ENCODE results near the gene ASPHD1.
"Not testable (repeated sequence)": the region's sequence is repeated elsewhere in the genome, so short reads cannot be mapped to it uniquely, and the experiment has no call there.

The ASPHD1 gene, protein sequence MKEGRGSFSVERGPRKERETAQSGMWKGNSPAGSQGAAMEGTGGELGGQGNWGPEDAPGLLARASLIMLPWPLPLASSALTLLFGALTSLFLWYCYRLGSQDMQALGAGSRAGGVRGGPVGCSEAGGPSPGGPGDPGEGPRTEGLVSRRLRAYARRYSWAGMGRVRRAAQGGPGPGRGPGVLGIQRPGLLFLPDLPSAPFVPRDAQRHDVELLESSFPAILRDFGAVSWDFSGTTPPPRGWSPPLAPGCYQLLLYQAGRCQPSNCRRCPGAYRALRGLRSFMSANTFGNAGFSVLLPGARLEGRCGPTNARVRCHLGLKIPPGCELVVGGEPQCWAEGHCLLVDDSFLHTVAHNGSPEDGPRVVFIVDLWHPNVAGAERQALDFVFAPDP

DNA sequence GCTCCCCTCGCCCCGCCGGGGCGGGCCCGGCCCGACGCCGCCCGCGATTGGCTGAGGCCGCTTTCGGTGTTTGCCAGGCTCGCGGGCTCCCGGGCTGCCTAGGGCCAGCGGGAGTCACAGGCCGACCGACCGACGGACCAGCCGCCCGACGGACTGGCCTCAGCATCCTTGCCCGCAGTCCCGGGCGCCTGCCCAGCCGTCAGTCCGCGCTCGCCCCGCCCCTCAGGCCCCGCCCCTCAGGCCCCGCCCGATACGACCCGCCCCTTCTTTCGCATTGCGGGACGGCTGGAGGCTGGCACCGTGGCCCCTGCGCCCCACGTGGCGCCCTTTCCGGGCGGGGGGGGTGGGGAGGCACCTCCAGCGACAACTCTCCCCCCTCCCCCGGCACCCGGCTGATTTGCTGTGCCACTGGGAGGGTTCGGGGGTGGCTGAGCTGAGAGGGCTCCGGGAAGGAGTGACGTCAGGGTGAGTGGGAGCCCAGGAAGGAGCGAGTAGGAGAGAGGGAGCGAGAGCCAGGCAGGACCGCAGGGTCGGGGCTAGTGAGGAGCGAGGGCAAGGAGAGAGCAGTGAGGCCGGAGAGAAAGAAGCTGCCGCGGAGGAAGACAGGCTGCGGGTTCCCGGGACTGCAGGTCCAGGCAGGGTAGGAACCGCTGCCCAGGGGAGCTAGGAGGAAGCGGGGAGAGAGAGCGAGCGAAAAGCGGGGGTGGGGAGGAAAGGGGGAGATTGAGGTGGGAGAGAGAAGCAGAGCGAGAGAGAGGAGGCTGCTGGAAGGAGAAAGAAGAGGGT is at the start of gene ASPHD1:
TSS of gene ASPHD1 (plus strand) at position 387 of the 786 bp plus-strand sequence. CDS start 484 bp downstream, outside the sequence.
- peak; percentile 52 for DNase-seq (ENCODE audit: low read depth)

DNA sequence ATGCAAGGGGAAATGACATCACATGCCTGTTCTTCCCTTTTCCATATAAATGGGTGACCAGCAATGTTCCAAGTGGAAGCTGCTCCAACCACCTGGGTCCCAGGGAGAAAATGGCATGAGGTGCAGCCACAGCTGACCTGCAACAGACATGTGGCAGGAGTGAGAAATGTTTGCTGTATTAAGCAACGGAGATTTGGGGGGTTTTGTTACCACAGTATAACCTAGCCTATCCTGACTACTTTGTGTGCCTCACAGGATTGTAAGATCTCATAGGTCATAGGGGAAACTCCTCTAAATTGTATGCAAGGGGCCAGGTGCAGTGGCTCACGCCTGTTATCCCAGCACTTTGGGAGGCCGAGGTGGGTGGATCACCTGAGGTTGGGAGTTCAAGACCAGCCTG is 49.3 kb upstream of the ASPHD1 start:
- no peak for DNase-seq (ENCODE audit: low read depth)

DNA sequence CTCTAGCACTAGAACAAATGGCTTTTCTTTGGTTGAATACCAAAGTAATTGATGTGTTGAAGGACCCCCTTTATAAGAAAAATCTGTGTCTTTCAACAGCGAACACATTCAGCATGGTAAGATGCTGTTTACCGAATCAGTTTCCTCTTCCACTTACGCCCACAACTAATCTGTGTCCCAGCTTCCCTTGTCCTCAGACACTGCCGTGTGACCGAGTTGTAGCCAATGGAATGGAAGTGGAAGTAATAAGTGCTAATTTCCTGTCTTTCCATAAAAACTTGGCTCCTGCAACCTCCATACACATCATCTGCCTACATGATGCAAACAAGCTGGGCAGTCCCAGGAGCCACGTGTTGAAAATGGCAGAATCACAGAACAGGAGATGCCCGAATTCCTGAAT is 47.6 kb upstream of the ASPHD1 start:
- DNase-seq (ENCODE audit: low read depth): no peak

DNA sequence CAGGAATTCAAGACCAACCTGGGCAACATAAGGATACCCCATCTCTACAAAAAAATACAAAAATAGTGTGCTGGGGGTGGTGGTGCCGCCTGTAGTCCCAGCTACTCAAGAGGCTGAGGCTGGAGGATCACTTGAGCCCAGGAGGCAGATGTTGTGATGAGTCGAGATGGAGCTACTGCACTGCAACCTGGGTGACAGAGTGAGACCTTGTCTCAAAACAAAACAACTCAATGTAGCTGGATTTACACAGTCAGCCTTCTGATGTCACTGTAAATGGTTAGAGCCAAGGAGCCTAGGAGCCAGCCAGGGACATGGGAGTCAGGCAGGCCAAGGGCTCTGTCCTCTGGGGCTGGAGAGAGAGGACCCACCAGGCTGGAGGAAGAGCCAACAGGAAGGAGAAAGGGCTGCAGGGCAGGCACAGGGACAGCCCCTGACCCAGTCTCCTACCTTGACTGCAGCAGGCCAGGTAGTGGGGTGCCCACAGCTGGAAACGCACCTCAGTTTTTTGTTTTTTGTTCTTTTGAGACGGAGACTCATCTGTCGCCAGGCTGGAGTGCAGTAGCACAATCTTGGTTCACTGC is 45.7 kb upstream of the ASPHD1 start:
- DNase-seq (ENCODE audit: low read depth): no peak

DNA sequence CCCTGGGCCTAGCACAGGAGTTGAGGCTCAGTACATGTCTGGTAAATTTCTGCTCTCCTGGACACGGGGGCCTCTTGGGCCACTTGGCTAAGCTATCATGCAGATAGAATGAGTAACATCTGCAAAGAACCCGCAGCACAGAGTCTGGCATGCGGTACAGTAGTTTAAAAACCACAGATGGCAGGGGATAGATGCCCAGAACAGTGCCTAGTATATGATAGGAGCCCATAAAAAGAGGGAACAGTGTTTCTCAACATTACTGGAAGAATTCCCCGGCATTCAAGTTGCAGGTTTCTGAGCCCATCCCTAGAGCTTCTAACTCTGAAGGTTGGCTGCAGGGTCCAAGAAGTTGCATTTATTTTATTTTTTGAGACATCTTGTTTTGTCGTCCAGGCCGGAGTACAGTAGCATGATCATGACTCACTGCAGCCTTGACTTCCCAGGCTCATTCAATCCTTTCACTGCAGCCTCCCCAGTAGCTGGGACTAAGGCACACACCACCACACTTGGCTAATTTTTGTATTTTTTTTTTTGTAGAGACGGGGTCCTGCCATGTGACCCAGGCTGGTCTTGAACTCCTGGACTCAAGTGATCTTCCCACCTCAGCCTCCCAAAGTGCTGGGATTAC is 43.0 kb upstream of the ASPHD1 start:
- DNase-seq (ENCODE audit: low read depth): no peak

DNA sequence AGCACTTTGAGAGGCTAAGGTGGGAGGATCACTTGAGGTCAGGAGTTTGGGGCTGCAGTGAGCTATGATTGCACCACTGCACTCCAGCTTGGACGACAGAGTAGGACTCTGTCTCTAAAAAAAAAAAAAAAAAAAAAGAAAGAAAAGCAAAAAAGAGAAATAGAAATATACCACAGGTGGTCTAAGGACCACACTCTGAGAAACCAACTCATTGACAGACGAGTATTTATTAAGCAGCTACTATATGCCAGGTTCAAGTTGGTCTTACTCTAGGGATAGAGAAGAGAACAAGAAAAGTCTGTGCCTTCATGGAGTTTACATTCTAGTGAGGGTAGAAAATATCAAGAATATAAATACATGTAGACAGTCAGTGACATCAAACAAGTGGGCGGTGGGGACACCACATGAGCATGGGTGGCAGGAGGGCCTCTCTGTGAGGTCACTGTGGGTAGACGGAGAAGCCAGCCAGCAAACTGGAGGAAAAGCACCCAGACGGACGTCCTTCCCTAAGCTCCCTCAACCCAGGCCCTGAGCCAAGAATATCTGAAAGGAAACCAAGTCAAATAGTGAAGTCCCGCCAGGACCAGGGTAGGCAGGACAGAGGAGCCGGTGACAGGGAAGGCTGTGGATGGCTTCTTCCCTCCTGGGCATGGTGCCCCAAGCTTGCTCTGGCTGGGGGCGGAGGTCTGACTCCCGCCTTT is 42.0 kb upstream of the ASPHD1 start:
- no peak for DNase-seq (ENCODE audit: low read depth)

DNA sequence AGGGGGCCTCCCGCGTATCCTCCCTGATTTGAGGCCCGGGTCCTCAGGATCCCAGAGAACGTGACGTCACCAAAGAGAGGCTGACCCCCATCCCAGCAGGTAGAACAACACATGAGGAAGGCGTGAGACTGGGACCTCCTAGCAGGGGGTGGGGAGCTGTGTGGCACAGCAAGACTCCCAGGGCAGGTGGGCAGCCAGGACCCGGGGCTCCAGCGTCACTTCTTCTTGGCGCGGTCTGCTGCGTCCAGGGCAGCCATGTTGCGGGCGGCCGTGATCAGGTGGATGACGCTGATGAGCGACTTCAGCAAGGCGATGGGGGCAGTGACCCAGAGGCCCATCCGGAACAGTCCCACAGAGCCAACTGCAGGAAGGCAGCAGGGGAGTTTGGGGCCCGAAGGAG is 41.3 kb upstream of the ASPHD1 start:
- no peak for DNase-seq (ENCODE audit: low read depth)

DNA sequence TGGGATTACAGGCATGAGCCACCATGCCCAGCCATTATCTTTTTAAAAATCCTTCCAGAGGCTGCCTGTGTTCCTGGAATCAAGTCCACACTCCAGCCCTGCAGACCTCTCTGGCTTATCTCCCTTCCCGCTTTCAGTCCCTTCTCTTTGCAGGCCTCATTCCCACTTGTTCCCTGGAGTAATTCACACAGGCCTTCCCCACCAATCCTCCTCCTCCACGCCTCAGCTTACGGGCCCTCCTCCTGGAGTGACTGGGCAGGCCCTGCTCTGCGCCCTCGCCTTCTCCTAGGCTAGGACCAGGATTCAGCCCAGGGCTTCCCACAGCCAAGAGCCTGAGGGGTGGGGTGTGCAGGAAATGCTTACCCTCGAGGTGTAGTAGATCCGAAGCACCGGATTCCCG is 40.1 kb upstream of the ASPHD1 start:
- DNase-seq (ENCODE audit: low read depth): no peak

DNA sequence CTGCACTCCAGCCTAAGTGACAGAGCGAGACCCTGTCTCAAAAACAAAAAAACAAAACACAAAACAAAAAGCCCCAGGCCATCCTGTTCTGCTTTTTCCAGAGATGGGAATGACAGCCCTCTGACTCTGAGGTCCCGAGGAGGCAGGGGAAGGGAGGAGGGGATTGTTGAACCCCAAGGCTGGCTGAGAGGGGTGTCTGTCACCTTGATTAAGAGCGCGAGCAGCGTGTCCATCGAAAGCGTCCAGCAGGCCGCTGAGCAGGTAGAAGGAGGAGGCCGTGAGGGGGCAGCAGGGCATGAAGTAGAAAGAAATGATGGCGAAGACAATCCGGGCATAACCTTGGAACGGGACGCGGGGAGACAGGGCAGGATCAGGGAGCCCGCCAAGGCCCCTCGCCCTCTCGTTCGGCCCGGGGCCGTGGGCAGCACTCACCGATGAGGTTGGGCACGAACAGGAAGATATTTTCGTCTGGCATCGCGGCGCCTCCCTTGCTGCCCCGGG is 37.9 kb upstream of the ASPHD1 start:
- DNase-seq (ENCODE audit: low read depth): no peak

DNA sequence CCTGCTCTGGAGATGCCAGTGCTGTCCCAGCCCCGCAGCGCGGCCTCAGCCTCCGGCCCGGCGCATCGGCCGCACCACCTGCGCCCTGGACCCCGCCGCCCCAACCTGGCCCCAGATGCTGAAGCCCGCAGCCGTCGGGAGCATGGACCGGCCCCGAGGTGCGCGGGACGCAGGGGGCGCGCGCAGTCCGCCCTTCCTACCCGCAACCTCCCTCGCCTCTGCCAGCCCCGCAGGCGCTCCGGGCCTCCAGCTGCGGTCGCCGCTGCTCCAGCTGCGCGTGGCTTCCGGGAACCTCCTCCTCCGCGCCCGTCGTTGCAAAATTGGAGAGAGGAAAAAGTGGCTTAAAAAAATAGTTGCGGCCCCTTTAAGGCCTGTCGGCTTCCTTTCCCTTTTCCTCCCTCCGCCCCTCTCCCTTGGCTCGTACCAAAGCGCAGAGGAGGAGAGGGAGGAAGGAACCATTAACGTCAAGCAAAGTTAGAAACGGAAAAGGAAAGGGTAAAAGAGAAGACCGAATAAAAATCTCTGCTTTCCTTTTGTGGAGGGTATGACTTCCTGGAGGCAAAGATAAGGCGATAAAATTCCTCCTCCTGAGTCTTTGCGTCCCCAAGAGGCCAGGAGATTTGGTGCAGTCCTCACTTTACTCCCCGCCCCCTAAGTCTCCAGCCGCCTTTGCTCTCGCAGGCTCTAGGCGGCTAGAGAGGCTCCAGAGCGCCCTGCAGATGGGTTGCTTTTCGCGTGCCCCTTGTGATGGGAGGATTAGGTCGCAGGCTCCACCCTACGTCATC is 37.2 kb upstream of the ASPHD1 start, which contains the start of gene CDIPT:
TSS of gene CDIPT (minus strand) at position 343 of the 785 bp plus-strand sequence. CDS start 369 bp downstream, outside the sequence.
- peak; percentile 90 for DNase-seq (ENCODE audit: low read depth)

DNA sequence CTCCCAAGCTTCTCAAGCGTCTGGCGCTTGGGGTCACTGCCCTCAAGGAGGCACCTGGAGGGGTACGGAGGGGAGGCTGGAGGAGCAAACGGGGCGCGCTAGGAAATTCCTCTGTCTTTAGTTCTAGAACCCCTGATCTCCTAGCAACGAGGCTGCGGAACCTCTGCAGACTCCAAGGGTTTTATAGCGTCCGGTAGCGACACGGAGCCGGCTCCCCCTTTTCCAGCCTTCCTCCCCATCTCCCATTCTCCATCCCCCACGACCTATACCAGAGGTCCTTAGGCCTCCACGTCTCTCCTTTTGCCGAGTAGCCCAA is 36.7 kb upstream of the ASPHD1 start:
- no peak for DNase-seq (ENCODE audit: low read depth)

DNA sequence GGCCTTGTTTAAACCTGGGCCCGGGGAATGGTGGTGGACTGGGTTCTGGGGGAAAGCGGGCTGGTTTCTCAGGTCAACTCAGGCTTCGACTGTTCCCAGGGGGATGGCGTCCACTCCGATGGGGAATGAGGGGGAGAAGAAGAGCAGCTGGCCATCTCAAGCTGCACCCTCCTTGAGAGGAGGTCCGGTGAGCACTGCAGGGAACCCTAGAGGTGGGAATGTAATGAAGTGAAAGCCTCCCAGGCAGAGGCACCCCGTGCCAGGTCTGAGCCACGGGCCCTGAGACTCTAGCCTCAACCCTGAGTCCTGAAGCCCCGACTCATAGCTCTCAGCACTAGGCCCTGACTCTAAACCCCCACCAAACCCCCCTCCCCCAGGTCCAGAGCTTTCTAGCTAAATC is 36.1 kb upstream of the ASPHD1 start:
- no peak for DNase-seq (ENCODE audit: low read depth)

DNA sequence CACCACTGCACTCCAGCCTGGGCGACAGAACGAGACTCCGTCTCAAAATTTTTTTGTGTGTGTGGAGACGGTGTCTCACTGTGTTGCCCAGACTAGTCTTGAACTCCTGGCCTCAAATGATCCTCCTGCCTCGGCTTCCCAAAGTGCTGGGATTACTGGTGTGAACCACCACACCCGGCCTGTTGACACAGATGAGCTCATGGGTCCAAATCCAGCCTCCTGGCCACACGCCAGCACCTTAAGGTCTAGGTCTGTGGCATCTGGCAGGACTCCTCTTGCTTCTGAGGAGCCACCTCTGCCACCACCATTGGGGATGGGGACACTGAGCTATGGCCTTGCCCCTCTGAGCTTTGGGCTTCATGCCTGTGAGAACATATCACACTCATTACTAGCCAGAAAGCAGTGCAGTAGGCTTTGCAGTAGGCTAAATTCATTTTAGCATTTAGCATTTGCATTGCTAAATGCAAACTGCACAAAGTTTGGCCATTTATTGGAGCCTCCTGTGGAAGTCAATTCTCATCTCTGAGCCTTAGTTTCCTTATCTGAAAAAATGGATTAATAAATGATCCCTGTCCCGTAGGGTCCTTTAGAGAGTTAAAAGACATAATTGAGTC is 31.8 kb upstream of the ASPHD1 start:
- no peak for DNase-seq (ENCODE audit: low read depth)

DNA sequence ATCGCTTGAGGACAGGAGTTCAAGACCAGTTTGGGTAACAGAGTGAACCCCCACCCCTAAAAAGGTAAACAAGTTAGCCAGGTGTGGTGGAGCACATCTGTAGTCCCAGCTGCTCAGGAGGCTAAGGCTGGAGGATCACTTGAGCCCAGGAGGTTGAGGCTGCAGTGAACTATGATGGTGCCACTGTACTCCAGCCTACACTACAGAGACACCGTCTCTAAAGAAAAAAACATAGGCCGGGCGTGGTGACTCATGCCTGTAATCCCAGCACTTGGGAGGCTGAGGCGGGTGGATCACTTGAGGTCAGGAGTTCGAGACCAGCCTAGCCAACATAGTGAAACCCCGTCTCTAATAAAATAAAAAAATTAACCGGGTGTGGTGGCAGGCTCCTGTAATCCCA is 31.2 kb upstream of the ASPHD1 start:
- DNase-seq (ENCODE audit: low read depth): not testable (repeated sequence)

DNA sequence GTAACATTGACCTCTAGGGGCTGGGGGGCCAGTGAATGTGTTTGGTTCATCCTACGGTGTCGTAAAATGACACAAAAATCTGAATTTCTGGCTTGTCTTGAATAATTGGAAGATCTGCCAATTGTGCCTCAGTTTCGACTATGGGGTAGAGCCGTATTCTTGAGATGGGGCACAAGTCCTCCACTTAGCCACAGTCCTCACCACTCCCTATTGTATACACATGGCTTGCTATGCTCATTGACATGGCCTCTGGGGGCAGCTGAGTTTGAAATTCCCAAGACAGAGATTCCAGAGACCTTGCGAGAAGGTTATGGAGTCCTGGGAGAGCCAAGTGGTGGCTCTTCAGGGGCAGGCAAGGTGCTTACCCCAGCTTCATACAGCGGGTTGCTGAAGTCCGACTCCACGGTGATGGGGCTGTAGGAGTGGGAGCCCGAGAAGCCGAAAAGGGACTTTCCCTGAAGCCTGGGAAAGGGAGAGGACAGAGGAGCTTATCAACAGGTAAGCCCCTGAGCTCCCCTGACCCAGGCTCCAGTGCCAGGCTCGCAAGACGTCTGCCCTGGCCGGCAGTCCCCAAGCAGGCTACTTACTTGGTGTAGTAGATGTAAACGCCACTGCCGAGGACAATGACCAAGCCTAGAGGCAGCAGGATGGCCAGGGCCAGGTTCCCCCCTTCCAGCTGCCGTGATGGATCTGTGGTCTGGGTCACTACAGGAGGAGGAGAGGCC is 28.3 kb upstream of the ASPHD1 start:
- DNase-seq (ENCODE audit: low read depth): no peak

DNA sequence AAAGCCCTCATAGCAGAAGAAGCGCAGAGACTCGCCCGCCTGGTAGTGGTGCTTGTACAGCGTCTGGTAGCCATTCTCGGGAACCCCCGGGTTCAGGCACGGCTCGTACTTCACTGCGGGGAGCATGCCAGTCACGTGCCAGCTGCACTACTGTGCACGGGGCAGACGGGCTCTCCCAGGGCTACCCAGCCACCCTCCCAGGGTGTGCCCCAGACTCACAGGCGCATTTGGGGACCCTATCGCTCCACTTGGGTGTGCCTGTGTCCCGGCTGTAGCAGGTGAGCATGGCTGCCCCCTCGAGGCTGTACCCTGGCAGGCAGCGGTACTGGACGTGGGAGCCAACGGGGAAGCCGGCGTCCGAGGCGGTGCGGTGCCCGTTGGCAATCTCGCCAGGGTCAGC is 27.0 kb upstream of the ASPHD1 start:
- DNase-seq (ENCODE audit: low read depth): no peak

DNA sequence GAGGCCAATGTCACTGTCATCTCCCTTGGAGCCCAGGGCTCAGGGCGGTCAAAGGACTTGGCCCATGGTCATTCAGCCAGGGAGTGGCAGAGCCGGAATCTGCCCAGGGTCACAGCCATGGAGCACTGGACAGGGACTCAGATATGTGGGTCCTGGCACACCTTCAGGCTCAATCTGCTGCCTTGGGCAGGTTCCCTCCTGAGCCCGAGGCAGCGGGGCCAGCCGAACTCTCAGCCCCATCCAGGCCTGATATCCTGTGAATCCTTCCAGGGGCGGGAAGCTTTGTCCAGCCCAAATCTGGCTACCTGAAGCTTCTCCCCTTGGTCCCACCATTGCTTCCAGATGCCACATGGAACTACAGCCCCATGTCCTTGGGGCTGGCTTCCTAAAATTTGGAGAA is 25.1 kb upstream of the ASPHD1 start:
- no peak for DNase-seq (ENCODE audit: low read depth)

DNA sequence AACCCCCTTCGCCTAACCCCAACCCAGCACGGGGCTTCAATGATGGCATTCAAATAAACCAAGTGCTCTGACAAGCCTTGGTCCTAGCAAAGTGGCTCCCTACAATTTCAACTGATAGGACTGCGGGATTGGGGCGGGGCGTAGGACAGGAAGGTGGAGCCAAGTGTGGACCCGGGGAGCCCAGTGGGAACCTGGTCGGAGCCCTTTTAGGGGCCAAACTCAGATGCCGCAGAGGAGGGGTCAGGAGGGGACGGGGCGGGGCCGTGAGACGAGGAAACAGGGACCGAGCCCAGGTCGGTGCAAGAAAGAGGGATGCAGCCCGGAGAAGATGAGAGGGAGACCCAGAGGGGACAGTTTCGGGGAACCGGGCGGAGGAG is 24.1 kb upstream of the ASPHD1 start:
- no peak for DNase-seq (ENCODE audit: low read depth)

DNA sequence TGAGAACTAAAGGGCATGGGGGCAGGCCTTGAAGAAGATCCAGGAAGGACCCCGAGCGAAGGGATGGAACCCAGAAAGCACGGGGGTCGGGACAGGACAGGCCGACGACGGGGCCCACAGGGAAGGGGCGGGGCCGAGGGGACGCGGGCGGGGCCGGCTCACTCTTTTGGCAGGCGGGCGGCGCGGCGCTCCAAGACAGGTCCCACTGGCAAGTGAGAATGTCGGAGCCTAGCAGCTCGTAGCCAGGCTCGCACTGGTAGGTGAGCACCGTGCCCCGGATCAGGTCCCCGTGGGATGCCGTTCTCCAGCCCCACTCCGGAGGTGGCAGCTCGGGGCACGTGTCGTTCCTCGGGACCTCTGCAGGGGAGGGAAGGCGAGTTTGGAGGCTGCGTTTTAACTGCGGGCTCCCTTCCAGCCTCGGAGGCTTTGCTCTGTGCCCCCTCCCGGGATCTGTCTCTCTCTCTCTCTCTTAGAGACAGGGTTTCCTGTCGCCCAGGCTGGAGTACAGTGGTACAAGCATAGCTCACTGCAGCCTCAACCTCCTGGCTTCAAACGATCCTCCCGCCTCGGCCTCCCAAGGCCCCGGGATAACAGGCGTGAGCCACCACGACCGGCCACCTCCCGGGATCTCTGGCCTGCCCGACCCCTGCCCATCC is 23.6 kb upstream of the ASPHD1 start:
- no peak for DNase-seq (ENCODE audit: low read depth)
